COR-L47 (cell line): ENCODE measurements around the gene FGD2.
A peak's percentile ranks its signal among the peaks of the same experiment; 100 is the strongest.
"Not testable (repeated sequence)": the region's sequence is repeated elsewhere in the genome, so short reads cannot be mapped to it uniquely, and the experiment has no call there.

Experiments used
- DNase-seq: peaks from one replicate; lab custom pipeline; 2025; lab: John Stamatoyannopoulos, UW

The FGD2 gene

GRCh38 chr6:37058984-37059343, 53.5 kb downstream of the FGD2 start:
- not testable (repeated sequence) for DNase-seq

DNA sequence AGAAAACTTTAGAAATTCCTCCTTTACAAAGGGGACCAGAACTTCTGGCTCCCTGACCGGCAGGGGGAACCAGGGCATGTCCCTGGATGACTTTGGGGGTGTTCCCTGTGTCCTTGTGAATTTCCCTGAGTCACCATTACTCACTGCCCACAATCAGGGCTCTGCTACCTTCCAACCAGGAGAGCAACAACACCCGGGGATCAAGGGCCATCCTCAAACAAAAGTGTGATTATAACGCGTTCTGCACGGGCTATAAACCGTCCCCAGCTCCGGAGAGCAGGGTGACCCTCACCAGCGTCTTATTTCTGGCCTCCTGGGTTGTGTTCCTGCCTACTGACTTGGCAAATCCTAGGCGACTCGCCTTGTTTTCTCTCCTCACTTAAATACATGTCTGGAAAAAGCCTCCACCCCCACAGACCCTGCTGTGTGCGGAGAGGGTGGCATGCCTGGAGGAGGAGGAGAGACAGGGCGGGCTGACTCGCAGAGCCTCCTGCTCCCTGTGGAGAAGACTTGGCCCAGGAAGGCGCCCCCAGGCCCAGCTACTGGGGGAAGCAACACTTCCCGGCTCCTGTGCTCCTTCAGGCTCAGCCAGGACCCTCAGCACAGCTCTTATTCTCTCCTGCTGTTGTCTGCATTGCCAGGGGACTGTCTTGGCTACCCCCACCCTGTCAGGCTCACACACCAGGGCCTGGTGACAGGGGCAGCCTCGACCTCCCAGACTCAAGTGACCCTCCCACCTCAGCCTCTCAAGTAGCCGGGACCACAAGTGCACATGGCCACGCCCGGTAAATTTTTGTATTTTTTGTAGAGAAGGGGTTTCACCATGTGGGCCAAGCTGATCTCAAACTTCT, 54.1 kb downstream of the FGD2 start:
- DNase-seq: peak; percentile 76

GRCh38 chr6:37060195-37060559, 54.7 kb downstream of the FGD2 start:
- DNase-seq: no peak

GRCh38 chr6:37061157-37061804, 55.8 kb downstream of the FGD2 start:
- no peak for DNase-seq

DNA sequence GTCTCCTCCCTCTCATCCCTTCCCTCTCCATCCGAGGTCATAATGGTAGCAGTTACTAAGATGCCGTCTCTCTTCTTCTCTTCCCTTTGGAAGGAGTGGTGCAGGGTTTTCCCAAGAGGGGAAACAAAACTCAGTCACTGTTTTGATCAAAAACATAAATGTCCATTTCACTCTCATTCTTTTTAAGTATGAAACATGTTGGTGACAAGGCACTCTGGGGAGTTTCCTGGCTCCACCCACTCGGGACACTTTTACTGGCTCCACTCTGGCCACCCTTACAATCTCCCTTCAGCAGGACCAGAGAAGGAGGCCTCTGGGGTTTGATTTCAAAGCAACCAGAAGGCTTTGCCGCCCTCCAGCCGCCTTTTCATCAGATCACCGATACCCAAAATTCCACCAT, 57.0 kb downstream of the FGD2 start:
- no peak for DNase-seq

DNA sequence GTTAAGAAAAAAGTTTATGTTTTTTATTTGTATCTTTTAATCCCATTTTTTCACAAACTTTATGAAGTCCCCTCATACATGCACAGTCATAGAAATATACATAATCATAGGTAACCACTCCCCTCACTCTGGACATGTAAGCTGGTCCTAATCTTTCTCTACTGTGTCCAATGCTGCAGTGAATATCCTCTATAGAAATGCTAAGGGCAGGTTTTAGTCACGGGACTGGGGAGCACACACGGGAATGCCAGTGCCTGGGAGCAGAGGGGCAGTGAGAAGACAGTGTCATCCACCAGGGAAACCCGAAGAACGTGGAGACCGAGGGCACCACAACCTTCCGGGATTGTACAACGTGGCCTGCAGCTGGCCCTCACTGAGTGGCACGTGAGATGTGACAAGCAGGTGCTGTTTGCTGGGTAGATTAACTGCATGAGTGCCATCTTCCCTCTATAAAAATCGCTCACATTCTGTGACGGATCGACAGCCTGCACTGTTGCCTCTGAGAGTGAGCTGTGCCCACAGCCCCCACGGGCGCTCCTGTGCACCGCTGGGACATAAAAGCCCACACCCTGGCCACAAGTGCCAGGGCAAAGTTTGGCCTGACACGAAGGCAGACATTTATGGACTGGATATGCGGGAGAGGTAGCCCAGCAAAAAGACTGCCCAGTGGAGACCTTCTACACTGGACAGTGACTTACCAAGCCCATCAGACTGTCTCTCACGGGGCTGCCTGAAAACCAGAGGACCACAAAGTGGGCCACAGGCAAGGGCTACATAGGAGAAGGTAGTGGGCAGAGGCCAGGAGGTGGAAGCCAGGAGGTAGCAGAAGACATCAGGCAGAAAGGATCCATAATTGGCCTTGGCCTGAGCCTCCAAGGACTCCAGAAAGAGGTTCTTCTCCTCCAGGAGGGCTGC, 63.2 kb downstream of the FGD2 start:
- no peak for DNase-seq

- no peak for DNase-seq
Measured at GRCh38 chr6:37069639-37070038, 64.2 kb downstream of the FGD2 start.

DNA sequence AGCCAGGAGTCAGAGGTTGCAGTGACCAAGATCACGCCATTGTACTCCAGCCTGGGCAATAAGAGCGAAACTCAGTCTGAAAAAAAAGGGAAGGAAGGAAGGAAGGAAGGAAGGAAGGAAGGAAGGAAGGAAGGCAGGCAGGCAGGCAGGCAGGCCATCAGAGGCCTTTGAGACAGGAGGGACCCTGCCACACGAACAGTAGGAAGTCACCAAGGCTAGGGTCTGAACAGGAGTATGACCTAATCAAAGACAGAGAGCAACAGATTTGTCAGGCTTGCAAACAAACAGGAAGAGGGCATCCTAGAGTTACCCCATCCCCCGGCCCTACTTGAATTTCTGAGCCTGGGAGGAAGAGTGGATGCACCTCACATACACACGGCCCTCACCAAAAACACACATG, 67.1 kb downstream of the FGD2 start:
- no peak for DNase-seq

- no peak for DNase-seq
Measured at GRCh38 chr6:37074053-37074827, 68.8 kb downstream of the FGD2 start.

- no peak for DNase-seq
Measured at GRCh38 chr6:37077191-37077904, 71.9 kb downstream of the FGD2 start.

DNA sequence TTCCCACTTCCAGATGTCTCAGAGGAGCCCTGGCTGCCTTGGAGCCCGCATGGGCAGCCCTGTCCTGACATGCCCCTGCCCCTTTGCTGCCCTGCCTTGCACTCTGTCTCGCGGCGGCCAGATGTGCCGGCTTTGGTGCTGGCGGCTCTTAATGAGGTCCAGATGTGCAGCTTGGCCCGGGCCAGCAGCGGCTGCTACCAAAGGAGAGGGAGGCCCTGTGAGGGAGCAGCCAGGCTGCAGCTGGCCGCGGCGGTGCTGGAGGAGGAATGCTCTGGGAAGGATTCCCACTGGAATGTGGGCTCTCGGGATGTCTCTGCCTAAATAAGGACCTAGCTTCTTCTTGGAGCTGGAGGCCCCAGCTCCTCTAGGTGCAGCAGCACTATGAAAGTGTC, 72.4 kb downstream of the FGD2 start:
- no peak for DNase-seq
